ENCODE measurements around the gene KLHL20.
"Not testable (repeated sequence)": the region's sequence is repeated elsewhere in the genome, so short reads cannot be mapped to it uniquely, and the experiment has no call there.

KLHL20 gene

DNA sequence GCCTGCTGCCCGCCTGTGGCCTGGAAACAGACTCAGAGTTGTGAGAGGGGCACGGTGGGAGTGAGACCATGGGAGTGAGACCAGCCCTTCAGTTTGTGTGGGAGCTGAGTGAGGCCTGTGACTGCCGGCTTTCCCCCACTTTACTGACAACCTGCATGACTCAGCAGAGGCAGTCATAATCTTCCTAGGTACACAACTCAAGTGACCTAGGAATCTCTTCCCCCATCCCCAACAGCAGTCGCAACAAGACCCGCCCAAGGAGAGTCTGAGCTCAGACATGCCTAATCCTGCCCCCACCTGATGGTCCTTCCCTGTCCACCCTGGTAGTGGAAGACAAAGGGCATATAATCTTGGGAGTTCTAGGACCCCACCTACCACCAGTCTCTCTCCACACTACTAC is 44.2 kb downstream of the KLHL20 start:
- no peak for FAIRE-seq
- TF ChIP-seq, protein P1, sequence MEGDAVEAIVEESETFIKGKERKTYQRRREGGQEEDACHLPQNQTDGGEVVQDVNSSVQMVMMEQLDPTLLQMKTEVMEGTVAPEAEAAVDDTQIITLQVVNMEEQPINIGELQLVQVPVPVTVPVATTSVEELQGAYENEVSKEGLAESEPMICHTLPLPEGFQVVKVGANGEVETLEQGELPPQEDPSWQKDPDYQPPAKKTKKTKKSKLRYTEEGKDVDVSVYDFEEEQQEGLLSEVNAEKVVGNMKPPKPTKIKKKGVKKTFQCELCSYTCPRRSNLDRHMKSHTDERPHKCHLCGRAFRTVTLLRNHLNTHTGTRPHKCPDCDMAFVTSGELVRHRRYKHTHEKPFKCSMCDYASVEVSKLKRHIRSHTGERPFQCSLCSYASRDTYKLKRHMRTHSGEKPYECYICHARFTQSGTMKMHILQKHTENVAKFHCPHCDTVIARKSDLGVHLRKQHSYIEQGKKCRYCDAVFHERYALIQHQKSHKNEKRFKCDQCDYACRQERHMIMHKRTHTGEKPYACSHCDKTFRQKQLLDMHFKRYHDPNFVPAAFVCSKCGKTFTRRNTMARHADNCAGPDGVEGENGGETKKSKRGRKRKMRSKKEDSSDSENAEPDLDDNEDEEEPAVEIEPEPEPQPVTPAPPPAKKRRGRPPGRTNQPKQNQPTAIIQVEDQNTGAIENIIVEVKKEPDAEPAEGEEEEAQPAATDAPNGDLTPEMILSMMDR (IDR thresholded peaks at IDR 0.05; ENCODE audit: insufficient read depth, missing control alignments), result no peak

DNA sequence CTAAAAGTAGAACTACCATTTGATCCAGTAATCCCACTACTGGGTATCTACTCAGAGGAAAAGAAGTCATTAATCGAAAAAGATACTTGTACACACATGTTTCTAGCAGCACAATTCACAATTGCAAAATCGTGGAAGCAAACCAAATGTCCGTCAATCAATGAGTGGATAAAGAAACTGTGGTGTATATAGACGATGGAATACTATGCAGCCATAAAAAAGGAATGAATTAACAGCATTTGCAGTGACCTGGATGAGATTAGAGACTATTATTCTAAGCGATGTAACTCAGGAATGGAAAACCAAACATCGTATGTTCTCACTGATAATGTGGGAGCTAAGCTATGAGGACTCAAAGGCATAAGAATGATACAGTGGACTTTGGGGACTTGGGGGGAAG is 49.5 kb downstream of the KLHL20 start:
- not testable (repeated sequence) for DNase-seq (ENCODE audit: insufficient read length, low spot score); FAIRE-seq

More for the DNA sequence above, 44.2 kb downstream of the KLHL20 start:
- DNase-seq (ENCODE audit: insufficient read length, low spot score), result no peak

DNA sequence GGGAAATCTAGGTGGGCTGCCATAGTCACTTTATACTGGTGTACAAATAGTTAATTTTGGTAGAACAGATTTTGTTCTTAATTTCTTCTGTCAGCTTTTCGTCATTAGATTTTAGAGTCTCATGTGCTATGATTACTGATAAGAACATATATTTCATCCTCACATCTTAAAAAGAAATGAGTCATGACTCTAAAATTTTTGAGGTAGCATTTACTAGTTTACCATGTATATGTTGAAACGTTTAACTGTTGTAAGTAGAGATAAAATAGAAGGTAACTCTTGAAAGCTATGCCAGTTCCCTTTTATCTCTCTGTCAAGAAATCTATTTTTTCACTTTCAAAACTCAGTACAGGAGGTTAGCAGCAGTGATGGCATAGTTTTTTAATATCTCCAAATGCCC is 53.4 kb downstream of the KLHL20 start:
- TF ChIP-seq, protein P1 (IDR thresholded peaks at IDR 0.05; ENCODE audit: insufficient read depth, missing control alignments), result no peak
- peak; percentile 46 for FAIRE-seq
- no peak for DNase-seq (ENCODE audit: insufficient read length, low spot score)

DNA sequence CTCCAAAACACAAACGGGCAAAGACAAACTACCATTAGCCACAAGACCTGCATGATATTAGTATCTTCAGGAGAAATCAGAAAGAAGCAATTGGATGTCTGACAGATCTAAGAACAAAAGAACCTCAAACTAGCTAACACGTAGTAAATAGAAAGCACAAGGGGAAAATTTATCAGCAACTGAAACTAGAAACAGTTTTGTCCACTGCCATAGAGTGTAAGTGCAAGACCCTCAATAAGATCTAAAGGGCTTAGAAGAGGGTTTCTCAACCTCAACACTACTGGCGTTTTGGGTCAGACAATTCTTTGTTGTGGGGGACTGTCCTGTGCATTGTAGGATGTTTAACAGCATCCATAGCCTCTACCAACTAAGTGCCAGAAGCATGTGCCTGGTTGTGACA is 54.0 kb downstream of the KLHL20 start:
- peak; percentile 21 for FAIRE-seq
- no peak for DNase-seq (ENCODE audit: insufficient read length, low spot score)
- TF ChIP-seq, protein P1 (IDR thresholded peaks at IDR 0.05; ENCODE audit: insufficient read depth, missing control alignments), result no peak

DNA sequence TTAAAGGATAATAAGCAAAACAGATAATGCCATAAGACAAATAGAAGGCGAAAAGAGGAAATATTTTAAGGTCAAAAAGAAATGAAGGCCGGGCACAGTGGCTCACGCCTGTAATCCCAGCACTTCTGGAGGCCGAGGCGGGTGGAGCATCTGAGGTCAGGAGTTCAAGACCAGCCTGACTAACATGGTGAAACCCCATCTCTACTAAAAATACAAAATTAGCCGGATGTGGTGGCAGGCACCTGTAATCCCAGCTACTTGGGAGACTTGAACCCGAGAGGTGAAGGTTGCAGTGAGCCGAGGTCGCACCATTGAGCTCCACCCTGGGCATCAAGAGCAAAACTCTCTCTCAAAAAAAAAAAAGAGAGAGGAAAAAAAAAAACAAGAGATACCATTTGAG is 55.5 kb downstream of the KLHL20 start:
- FAIRE-seq; DNase-seq (ENCODE audit: insufficient read length, low spot score): not testable (repeated sequence)

DNA sequence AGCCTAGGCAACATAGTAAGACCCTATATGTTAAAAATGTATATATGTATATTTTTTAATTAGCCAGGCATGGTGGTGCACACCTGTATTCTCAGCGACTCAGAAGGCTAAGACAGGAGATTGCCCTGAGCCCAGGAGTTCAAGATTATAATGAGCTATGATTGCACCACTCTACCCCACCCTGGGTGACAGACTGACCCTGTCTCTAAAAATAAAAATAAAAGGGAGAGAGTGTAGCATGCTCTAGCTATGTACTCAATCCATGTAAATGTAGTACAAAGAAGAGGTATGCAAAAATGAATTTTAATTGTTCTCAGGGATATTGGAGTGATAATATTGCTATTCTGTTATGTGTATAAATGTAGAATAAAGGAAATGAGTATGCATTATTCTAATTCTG is 56.8 kb downstream of the KLHL20 start:
- DNase-seq (ENCODE audit: insufficient read length, low spot score) (no peak), FAIRE-seq (no peak)
- TF ChIP-seq, protein P1 (IDR thresholded peaks at IDR 0.05; ENCODE audit: insufficient read depth, missing control alignments), result no peak

DNA sequence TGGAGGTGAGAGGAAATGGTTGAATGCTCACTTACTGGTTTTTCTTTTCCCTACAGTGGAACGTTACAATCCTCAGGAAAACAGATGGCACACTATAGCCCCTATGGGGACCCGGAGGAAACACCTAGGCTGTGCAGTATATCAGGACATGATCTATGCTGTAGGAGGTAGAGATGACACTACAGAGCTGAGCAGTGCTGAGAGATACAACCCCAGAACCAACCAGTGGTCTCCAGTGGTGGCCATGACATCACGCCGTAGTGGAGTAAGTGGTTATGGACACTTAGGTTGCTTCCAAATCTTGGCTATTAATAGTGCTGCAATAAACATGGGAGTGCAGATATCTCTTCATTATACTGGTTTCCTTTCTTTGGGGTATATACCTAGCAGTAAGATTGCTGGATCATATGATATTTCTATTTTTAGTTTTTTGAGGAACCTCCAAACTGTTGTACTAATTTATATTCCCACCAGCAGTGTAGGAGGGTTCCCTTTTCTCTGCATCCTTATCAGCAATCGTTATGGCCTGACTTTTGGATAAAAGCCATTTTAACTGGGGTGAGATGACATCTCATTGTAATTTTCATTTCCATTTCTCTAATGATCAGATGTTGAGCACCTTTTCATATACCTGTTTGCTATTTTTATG is 60.9 kb downstream of the KLHL20 start:
- TF ChIP-seq, protein P1 (IDR thresholded peaks at IDR 0.05; ENCODE audit: insufficient read depth, missing control alignments), result no peak
- FAIRE-seq (no peak), DNase-seq (ENCODE audit: insufficient read length, low spot score) (no peak)

DNA sequence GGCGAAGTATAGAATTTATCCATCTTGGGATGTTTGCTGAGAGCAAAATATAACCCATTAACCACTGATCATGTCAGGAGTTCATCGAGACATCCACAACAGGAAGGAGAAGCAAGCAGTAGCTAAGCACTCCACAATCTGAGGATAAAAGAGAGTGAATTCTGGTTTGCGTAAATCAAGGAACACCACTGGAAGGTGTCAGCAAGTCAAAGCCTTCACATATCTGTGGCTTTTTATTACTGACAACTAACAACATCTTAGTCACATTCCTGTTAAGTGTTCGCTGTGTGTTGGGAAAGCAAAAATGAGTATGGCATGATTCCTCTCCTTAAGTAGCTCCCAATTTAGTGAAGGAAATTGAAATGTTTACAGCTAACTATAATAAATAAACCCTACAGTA is 65.2 kb downstream of the KLHL20 start:
- no peak for DNase-seq (ENCODE audit: insufficient read length, low spot score)
- TF ChIP-seq, protein P1 (IDR thresholded peaks at IDR 0.05; ENCODE audit: insufficient read depth, missing control alignments), result no peak
- no peak for FAIRE-seq
